Suprapubic skin (tissue), 4 donors: Measurements from ENCODE around the gene SCAMP5. TPM values are rescaled to one million over a fixed set of nuclear protein-coding genes. Genes with fewer than 3 reads are reported as not detected.

Experiments used
- DNase-seq, 2 donors: peaks; one replicate each; pipeline ENCODE4 v3.0.0-alpha.2; 2019; ENCODE audit warnings: low spot score in 2 of 2
- H3K27ac ChIP-seq: fragments of 200-600 bp; sonication (generic); one replicate; pipeline ENCODE4 v1.5.1; 2019
- H3K27me3 ChIP-seq: fragments of 200-600 bp; sonication (generic); one replicate; pipeline ENCODE4 v1.5.1; 2019
- H3K36me3 ChIP-seq: fragments of 200-600 bp; sonication (generic); one replicate; pipeline ENCODE4 v1.5.1; 2019
- H3K4me1 ChIP-seq: fragments of 200-600 bp; sonication (generic); one replicate; pipeline ENCODE4 v1.5.1; 2019
- H3K4me3 ChIP-seq: fragments of 200-600 bp; sonication (generic); one replicate; pipeline ENCODE4 v1.5.1; 2019; ENCODE audit warnings: mild to moderate bottlenecking
- H3K9me3 ChIP-seq: fragments of 200-600 bp; sonication (generic); one replicate; pipeline ENCODE4 v1.5.1; 2019
- CTCF ChIP-seq, 2 donors: fragments of 200-600 bp in 1 of 2; fragments of 450-650 bp in 1 of 2; sonication (generic) in 1 of 2; IDR thresholded peaks; one replicate each; pipeline ENCODE4 v1.5.1; 2016 to 2019; ENCODE audit warnings: antibody characterized with exemption in 2 of 2, mild to moderate bottlenecking in 1 of 2, moderate library complexity in 1 of 2
- EP300 ChIP-seq: sonication (generic); formaldehyde crosslinking; IDR thresholded peaks from one replicate; pipeline ENCODE4 v1.6.1; 2017; ENCODE audit warnings: antibody characterized with exemption
- POLR2A ChIP-seq, 2 donors: fragments of 450-650 bp; IDR thresholded peaks; one replicate each; pipeline ENCODE4 v1.6.1; 2017; ENCODE audit warnings: antibody characterized with exemption in 2 of 2, mild to moderate bottlenecking in 2 of 2, moderate library complexity in 2 of 2
- POLR2AphosphoS5 ChIP-seq, 3 donors: sonication (generic); formaldehyde crosslinking; IDR thresholded peaks; one replicate each; pipeline ENCODE4 v1.6.1; 2017; ENCODE audit warnings: antibody characterized with exemption in 3 of 3
- WGBS: methylation state at CpG from one replicate; pipeline ENCODE4 v1.1.5; 2018; 5-methylcytosine and 5-hydroxymethylcytosine counted together
- total RNA-seq, 4 donors: library from RNA; depleted of rRNA; stranded (reverse); fragments of >200 nt; gene quantifications; one replicate each; pipeline ENCODE4 v1.1.0, GENCODE V29; 2016

Gene SCAMP5
- total RNA-seq, 4 donors from 2014 or later = 0.53 to 4.5 (median 2.7) TPM

- H3K27ac ChIP-seq = peak overlapping the region; percentile 78
- 13% methylated on average over 62 of the region's 88 CpGs for WGBS
Observed at GRCh38 chr15:74955796-74956647, 39.3 kb upstream of the SCAMP5 start.

GRCh38 chr15:74956648-74957475 lies 38.5 kb upstream of the SCAMP5 start, which contains the start of gene RPP25:
Gene RPP25 (minus strand): TSS chr15:74956772. CDS start chr15:74956583, 189 bp downstream.
- Histone ChIP-seq H3K9me3 (no peaks in the 10 kb centered on the region), H3K4me3 (peak within 1 kb of the TSS; percentile 56), H3K27me3 (peaks cover 16% of the 10 kb centered on the region), H3K4me1 (peaks cover 58% of the 10 kb centered on the region), H3K36me3 (no peaks in the 10 kb centered on the region), H3K27ac (peak within 1 kb of the TSS; percentile 78)
- TF ChIP-seq POLR2A (IDR thresholded peaks at IDR 0.05) (no peak), CTCF (IDR thresholded peaks at IDR 0.05) (no peak), POLR2AphosphoS5 (IDR thresholded peaks at IDR 0.05) (no peak), EP300 (no peak)
- peak; percentile 86 to 90 for DNase-seq
- 0% methylated on average over 16 of the region's 83 CpGs for WGBS

More at GRCh38 chr15:74955796-74956647, 39.3 kb upstream of the SCAMP5 start:
- Histone ChIP-seq H3K9me3 (no peaks in the 10 kb centered on the region), H3K4me1 (peaks cover 58% of the 10 kb centered on the region), H3K36me3 (no peaks in the 10 kb centered on the region), H3K4me3 (peak overlapping the region; percentile 56), H3K27me3 (peaks cover 16% of the 10 kb centered on the region)
- DNase-seq = peak; percentile 90 to 92
- peak; percentile 2 to 47 for TF ChIP-seq CTCF (IDR thresholded peaks at IDR 0.05)
- no peak for TF ChIP-seq EP300
- TF ChIP-seq POLR2A (IDR thresholded peaks at IDR 0.05) = no peak
- TF ChIP-seq POLR2AphosphoS5 (IDR thresholded peaks at IDR 0.05) = peak in 1 of 3 donors; percentile 34

- Histone ChIP-seq H3K36me3 (no peaks in the 10 kb centered on the region), H3K27me3 (peaks cover 16% of the 10 kb centered on the region), H3K4me1 (peaks cover 58% of the 10 kb centered on the region), H3K4me3 (peak overlapping the region; percentile 56), H3K9me3 (no peaks in the 10 kb centered on the region), H3K27ac (peak overlapping the region; percentile 78)
- DNase-seq = no peak
- TF ChIP-seq CTCF (IDR thresholded peaks at IDR 0.05) (no peak), EP300 (no peak), POLR2AphosphoS5 (IDR thresholded peaks at IDR 0.05) (no peak), POLR2A (IDR thresholded peaks at IDR 0.05) (no peak)
- 10% methylated on average over 25 of the region's 28 CpGs for WGBS
Observed at GRCh38 chr15:74957476-74958035, 37.8 kb upstream of the SCAMP5 start.

GRCh38 chr15:74958320-74958907 lies 36.9 kb upstream of the SCAMP5 start:
- Histone ChIP-seq H3K36me3 (no peaks in the 10 kb centered on the region), H3K27ac (peak overlapping the region; percentile 12), H3K4me1 (peaks cover 58% of the 10 kb centered on the region), H3K27me3 (peaks cover 16% of the 10 kb centered on the region), H3K9me3 (no peaks in the 10 kb centered on the region), H3K4me3 (peak overlapping the region; percentile 56)
- DNase-seq = peak; percentile 85 to 86
- 2% methylated on average over 20 of the region's 28 CpGs for WGBS
- no peak for TF ChIP-seq POLR2A (IDR thresholded peaks at IDR 0.05)
- peak; percentile 31 to 33 for TF ChIP-seq CTCF (IDR thresholded peaks at IDR 0.05)
